ENCODE measurements around the gene TCEAL3. TPM values are rescaled to one million over a fixed set of nuclear protein-coding genes. Genes with fewer than 3 reads are reported as not detected.

The TCEAL3 gene
- total RNA-seq (10 to 100 TPM; 56.7 to 65.8 TPM), polyA plus RNA-seq (ENCODE audit: insufficient read depth, low read depth, low replicate concordance) (62.0 TPM)
- long read RNA-seq, donor 1, transcript TCEAL3-202 (3 exons, 1,113 nt) = major isoform, 28 of 36 reads
- long read RNA-seq, donor 1, transcript TCEAL3-201 (3 exons, 1,124 nt) = minor isoform, 8 of 36 reads
- long read RNA-seq, donor 1, partial matches to known transcripts = 0 of 36 reads
- long read RNA-seq, donor 1, other reads (novel, unspliced or antisense) = 0 of 36 reads
- long read RNA-seq, donor 2, transcript TCEAL3-202 (3 exons, 1,113 nt) = major isoform, 22 of 26 reads
- long read RNA-seq, donor 2, partial matches to known transcripts = 0 of 26 reads
- long read RNA-seq, donor 2, other reads (novel, unspliced or antisense) = 0 of 26 reads

- peak within 1 kb of the TSS; percentile 93 to 95 for H3K27ac ChIP-seq
- peak within 1 kb of the TSS; percentile 61 to 81 for H3K4me3 ChIP-seq
- DNase-seq = peak; percentile 73
- WGBS, 2 donors = 0% methylated on average over 10 to 11 of the region's 59 CpGs
- no peaks in the 10 kb centered on the region for H3K4me1 ChIP-seq
- H3K27me3 ChIP-seq = no peaks in the 10 kb centered on the region
- H3K9me3 ChIP-seq = no peaks in the 10 kb centered on the region
- H3K36me3 ChIP-seq (ENCODE audit: low read depth, missing control alignments) = no peaks in the 10 kb centered on the region
- TF ChIP-seq CTCF (IDR thresholded peaks at IDR 0.05) (no peak), POLR2A (IDR thresholded peaks at IDR 0.05) (no peak)
- intact Hi-C loops (cut with DNase I; ENCODE audit: low total_unique reads) = no loop called here
Observed at GRCh38 chrX:103607364-103608305, at the start of gene TCEAL3. Gene TCEAL3 (plus strand): TSS chrX:103607963. CDS start chrX:103609065, 1,102 bp downstream.

- TF ChIP-seq CTCF (IDR thresholded peaks at IDR 0.05) (no peak), POLR2A (IDR thresholded peaks at IDR 0.05) (no peak)
- intact Hi-C loops (cut with DNase I; ENCODE audit: low total_unique reads) = no loop called here
- Histone ChIP-seq H3K9me3 (no peaks in the 10 kb centered on the region), H3K4me3 (no peak overlapping the region), H3K27ac (no peak overlapping the region), H3K36me3 (ENCODE audit: low read depth, missing control alignments) (no peaks in the 10 kb centered on the region), H3K27me3 (no peaks in the 10 kb centered on the region), H3K4me1 (no peaks in the 10 kb centered on the region)
- DNase-seq = no peak
- WGBS, 2 donors = 62 to 81% methylated on average over 1 of the region's 1 CpG
Observed at GRCh38 chrX:103560256-103560655, 47.5 kb upstream of the TCEAL3 start.

- Histone ChIP-seq H3K36me3 (ENCODE audit: low read depth, missing control alignments) (no peaks in the 10 kb centered on the region), H3K9me3 (no peaks in the 10 kb centered on the region), H3K4me3 (no peak overlapping the region), H3K27me3 (no peaks in the 10 kb centered on the region), H3K27ac (no peak overlapping the region), H3K4me1 (no peaks in the 10 kb centered on the region)
- DNase-seq = no peak
- TF ChIP-seq POLR2A (IDR thresholded peaks at IDR 0.05) = no peak
- no peak for TF ChIP-seq CTCF (IDR thresholded peaks at IDR 0.05)
- intact Hi-C loops (cut with DNase I; ENCODE audit: low total_unique reads) = no loop called here
- WGBS, 2 donors = 75 to 82% methylated on average over 1 to 2 of the region's 2 CpGs
Observed at GRCh38 chrX:103562801-103563200, 45.0 kb upstream of the TCEAL3 start.

- Histone ChIP-seq H3K4me3 (no peak overlapping the region), H3K27me3 (no peaks in the 10 kb centered on the region), H3K36me3 (ENCODE audit: low read depth, missing control alignments) (no peaks in the 10 kb centered on the region), H3K4me1 (no peaks in the 10 kb centered on the region), H3K27ac (no peak overlapping the region), H3K9me3 (no peaks in the 10 kb centered on the region)
- DNase-seq = no peak
- WGBS, 2 donors = 63 to 64% methylated on average over 4 of the region's 4 CpGs
- intact Hi-C loops (cut with DNase I; ENCODE audit: low total_unique reads) = no loop called here
- TF ChIP-seq CTCF (IDR thresholded peaks at IDR 0.05) = no peak
- no peak for TF ChIP-seq POLR2A (IDR thresholded peaks at IDR 0.05)
Observed at GRCh38 chrX:103565197-103565596, 42.6 kb upstream of the TCEAL3 start.
